ENCODE measurements around the gene AKR1D1. TPM values are rescaled to one million over a fixed set of nuclear protein-coding genes. Genes with fewer than 3 reads are reported as not detected.
"Not testable (repeated sequence)": the region's sequence is repeated elsewhere in the genome, so short reads cannot be mapped to it uniquely, and the experiment has no call there.

The AKR1D1 gene
- total RNA-seq, 3 donors from 2014 or later = not detected

- ATAC-seq = no peak
- Histone ChIP-seq H3K4me1 (ENCODE audit: low read depth) (no peaks in the 10 kb centered on the region), H3K4me3 (no peak overlapping the region), H3K36me3 (ENCODE audit: low read depth) (no peaks in the 10 kb centered on the region), H3K9me3 (no peaks in the 10 kb centered on the region)
- no peak for DNase-seq
- intact Hi-C loops (cut with DNase I, micrococcal nuclease) = no loop called here
- TF ChIP-seq, protein P1, sequence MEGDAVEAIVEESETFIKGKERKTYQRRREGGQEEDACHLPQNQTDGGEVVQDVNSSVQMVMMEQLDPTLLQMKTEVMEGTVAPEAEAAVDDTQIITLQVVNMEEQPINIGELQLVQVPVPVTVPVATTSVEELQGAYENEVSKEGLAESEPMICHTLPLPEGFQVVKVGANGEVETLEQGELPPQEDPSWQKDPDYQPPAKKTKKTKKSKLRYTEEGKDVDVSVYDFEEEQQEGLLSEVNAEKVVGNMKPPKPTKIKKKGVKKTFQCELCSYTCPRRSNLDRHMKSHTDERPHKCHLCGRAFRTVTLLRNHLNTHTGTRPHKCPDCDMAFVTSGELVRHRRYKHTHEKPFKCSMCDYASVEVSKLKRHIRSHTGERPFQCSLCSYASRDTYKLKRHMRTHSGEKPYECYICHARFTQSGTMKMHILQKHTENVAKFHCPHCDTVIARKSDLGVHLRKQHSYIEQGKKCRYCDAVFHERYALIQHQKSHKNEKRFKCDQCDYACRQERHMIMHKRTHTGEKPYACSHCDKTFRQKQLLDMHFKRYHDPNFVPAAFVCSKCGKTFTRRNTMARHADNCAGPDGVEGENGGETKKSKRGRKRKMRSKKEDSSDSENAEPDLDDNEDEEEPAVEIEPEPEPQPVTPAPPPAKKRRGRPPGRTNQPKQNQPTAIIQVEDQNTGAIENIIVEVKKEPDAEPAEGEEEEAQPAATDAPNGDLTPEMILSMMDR (IDR thresholded peaks at IDR 0.05) = no peak
These were observed 28.4 kb upstream of the AKR1D1 start for GRCh38 chr7:138047907-138048306.

DNA sequence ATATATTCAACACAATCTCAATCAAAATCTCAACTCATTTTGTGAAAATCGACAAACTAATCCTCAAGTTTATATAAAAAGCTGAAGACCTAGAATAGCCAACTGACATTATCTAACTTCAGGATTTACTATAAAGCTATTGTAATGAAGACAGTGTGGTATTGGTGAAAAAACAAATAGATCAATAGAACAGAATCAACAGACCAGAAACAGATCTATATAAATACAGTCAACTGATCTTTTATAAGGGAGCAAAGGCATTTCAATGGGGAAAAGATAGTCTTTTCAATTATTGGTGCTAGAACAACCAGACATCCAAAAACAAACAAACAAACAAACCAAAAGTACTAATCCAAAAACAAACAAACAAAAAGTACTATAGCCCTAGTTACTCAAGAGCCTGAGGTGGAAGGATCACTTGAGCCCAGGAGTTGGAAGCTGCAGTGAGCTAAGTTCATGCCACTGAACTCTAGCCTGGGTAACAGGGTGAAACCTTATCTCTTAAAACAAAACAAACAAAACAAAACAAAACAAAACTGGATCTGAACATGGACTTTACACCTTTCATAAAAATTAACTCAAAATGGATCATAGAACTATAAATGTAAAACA is 26.6 kb upstream of the AKR1D1 start:
- no peaks in the 10 kb centered on the region for H3K36me3 ChIP-seq (ENCODE audit: low read depth)
- no peak overlapping the region for H3K4me3 ChIP-seq
- ATAC-seq (no peak), DNase-seq (no peak)
- H3K9me3 ChIP-seq = no peaks in the 10 kb centered on the region
- intact Hi-C loops (cut with DNase I, micrococcal nuclease) = no loop called here
- TF ChIP-seq, protein P1 (IDR thresholded peaks at IDR 0.05) = no peak
- no peaks in the 10 kb centered on the region for H3K4me1 ChIP-seq (ENCODE audit: low read depth)

GRCh38 chr7:138051712-138052247 is 24.5 kb upstream of the AKR1D1 start:
- H3K4me1 ChIP-seq (ENCODE audit: low read depth); intact Hi-C loops (cut with DNase I, micrococcal nuclease); H3K9me3 ChIP-seq; H3K4me3 ChIP-seq; H3K36me3 ChIP-seq (ENCODE audit: low read depth); ATAC-seq; DNase-seq: not testable (repeated sequence)

DNA sequence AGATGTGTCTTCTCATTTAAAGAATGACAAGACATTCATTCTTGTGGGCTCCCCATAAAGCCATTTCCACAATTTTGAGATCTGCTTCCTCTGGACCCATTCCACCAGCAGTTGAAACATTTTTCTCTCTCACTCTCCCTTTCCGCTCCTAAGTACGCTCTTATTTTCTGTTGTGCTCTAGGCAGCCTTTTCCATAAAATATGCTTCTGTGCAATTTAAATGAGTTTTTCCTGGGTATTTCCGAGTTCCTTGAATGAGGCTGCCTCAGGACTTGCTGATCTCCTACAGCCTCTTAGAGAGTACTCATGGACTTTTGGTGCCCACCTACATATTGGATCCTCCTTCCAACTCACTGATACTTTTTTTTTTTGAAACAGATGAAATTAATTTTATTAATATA is 23.6 kb upstream of the AKR1D1 start:
- DNase-seq = no peak
- no peak overlapping the region for H3K4me3 ChIP-seq
- intact Hi-C loops (cut with DNase I, micrococcal nuclease) = no loop called here

GRCh38 chr7:138055698-138056097 is 20.6 kb upstream of the AKR1D1 start:
- H3K9me3 ChIP-seq; ATAC-seq; H3K36me3 ChIP-seq (ENCODE audit: low read depth); intact Hi-C loops (cut with DNase I, micrococcal nuclease); H3K4me3 ChIP-seq; H3K4me1 ChIP-seq (ENCODE audit: low read depth); DNase-seq: not testable (repeated sequence)

More for the DNA sequence above, 23.6 kb upstream of the AKR1D1 start:
- TF ChIP-seq, protein P1 (IDR thresholded peaks at IDR 0.05) = no peak
- Histone ChIP-seq H3K9me3 (no peaks in the 10 kb centered on the region), H3K36me3 (ENCODE audit: low read depth) (no peaks in the 10 kb centered on the region), H3K4me1 (ENCODE audit: low read depth) (no peaks in the 10 kb centered on the region)
- no peak for ATAC-seq

GRCh38 chr7:138063400-138063799 is 12.9 kb upstream of the AKR1D1 start:
- DNase-seq = no peak
- Histone ChIP-seq H3K4me3 (no peak overlapping the region), H3K9me3 (no peaks in the 10 kb centered on the region), H3K4me1 (ENCODE audit: low read depth) (no peaks in the 10 kb centered on the region), H3K36me3 (ENCODE audit: low read depth) (no peaks in the 10 kb centered on the region)
- intact Hi-C loops (cut with DNase I, micrococcal nuclease) = no loop called here
- TF ChIP-seq, protein P1 (IDR thresholded peaks at IDR 0.05) = no peak
- no peak for ATAC-seq

Measured in mucosa of descending colon (tissue), 3 donors.